Activated effector memory CD4-positive, alpha-beta T cell treated with anti-CD3 and anti-CD28 coated beads, Interleukin-2, amount 50 U/mL, for 16 hours (primary cell): Measurements from ENCODE around the gene ARSA.

Experiments
- DNase-seq: peaks from one replicate; pipeline ENCODE4 v3.0.0-alpha.2; 2020

Gene ARSA

GRCh38 chr22:50603511-50604255, 24.3 kb downstream of the ARSA start:
- DNase-seq, result no peak

GRCh38 chr22:50602338-50602700, 25.6 kb downstream of the ARSA start:
- no peak for DNase-seq

GRCh38 chr22:50601669-50602337, 26.1 kb downstream of the ARSA start:
- DNase-seq, result no peak

- DNase-seq, result no peak
These were observed 26.8 kb downstream of the ARSA start for GRCh38 chr22:50600967-50601668.

- peak; percentile 66 for DNase-seq
These were observed 27.4 kb downstream of the ARSA start, which contains the start of gene MAPK8IP2 for GRCh38 chr22:50600538-50600937. Gene MAPK8IP2 (plus strand): TSS chr22:50600793. CDS start chr22:50600819, 26 bp downstream.

GRCh38 chr22:50599816-50600455, 28.0 kb downstream of the ARSA start:
- DNase-seq, result peak; percentile 84

- no peak for DNase-seq
These were observed 30.9 kb downstream of the ARSA start for GRCh38 chr22:50597097-50597496.

- no peak for DNase-seq
These were observed 32.8 kb downstream of the ARSA start for GRCh38 chr22:50595189-50595588.

- no peak for DNase-seq
These were observed 40.5 kb downstream of the ARSA start for GRCh38 chr22:50587407-50587806.

GRCh38 chr22:50586416-50586815, 41.5 kb downstream of the ARSA start:
- DNase-seq, result no peak

- DNase-seq, result no peak
These were observed 42.2 kb downstream of the ARSA start for GRCh38 chr22:50585781-50586180.

- DNase-seq, result no peak
These were observed 42.7 kb downstream of the ARSA start for GRCh38 chr22:50585238-50585637.

GRCh38 chr22:50584106-50585096, 43.6 kb downstream of the ARSA start:
- DNase-seq, result no peak

- no peak for DNase-seq
These were observed 44.6 kb downstream of the ARSA start for GRCh38 chr22:50583294-50583861.

- peak; percentile 100 for DNase-seq
These were observed 45.3 kb downstream of the ARSA start, which contains the start of gene CHKB for GRCh38 chr22:50582493-50583293. Gene CHKB (minus strand): TSS chr22:50582849. CDS start chr22:50582781, 68 bp downstream.

- DNase-seq, result peak; percentile 76
These were observed 45.9 kb downstream of the ARSA start for GRCh38 chr22:50581950-50582492.

GRCh38 chr22:50581031-50581949, 46.7 kb downstream of the ARSA start:
- DNase-seq, result no peak

GRCh38 chr22:50579752-50580151, 48.2 kb downstream of the ARSA start:
- no peak for DNase-seq

GRCh38 chr22:50578776-50579310, 49.1 kb downstream of the ARSA start:
- no peak for DNase-seq
